ENCODE data around the gene LY6G5C.

Gene LY6G5C

GRCh38 chr6:31639449-31639861, 41.4 kb downstream of the LY6G5C start:
- peak; percentile 75 for DNase-seq (ENCODE audit: low read depth)

DNA sequence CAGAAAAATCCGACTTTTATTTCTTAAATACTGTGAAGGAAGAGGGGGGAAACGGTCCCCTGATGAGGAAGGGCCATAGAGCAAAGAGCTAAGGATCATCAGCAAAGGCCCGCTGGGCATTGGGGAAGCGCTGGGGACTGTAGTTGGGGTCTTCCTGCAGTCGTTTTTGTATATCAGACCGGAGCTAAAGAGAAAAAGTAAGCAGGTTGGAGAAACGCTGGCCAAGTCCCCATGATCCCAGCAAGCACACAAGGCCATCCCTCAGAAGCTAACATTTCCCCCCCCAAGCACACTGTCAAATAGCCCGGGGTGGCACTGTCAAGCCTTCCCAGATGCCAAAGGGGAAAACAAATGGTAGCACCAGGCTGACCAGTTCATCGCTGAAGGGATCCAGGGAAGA, 41.8 kb downstream of the LY6G5C start:
- no peak for DNase-seq (ENCODE audit: low read depth)

GRCh38 chr6:31636698-31637596, 43.9 kb downstream of the LY6G5C start:
- DNase-seq (ENCODE audit: low read depth), result no peak

DNA sequence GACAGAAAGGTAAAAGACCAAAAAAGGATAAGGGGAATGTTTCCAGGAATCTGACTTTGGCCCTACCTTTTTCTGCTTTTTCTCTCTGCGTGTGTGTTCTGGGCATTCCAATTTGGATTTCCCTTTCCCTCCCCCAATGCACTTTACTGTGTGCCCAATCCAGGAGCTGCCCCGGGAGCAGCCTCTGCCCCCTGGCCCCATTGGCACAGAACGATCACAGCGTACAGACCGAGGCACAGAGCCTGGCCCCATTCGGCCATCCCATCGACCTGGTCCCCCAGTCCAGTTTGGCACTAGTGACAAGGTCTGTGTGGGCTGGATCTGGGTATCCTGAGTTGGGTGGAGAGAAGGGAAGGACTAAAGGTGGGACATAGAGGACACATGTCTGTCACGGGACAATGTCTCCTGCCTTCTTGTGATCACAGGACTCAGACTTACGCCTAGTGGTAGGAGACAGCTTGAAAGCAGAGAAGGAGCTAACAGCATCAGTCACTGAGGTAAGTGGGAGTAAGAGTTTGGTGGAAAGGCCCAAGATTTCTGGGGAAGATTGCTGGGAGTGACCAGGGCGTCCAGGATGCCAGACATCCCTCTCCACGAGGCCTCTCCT, 45.8 kb downstream of the LY6G5C start:
- no peak for DNase-seq (ENCODE audit: low read depth)

- DNase-seq (ENCODE audit: low read depth), result no peak
Measured at GRCh38 chr6:31634131-31634530, 46.7 kb downstream of the LY6G5C start.

GRCh38 chr6:31633447-31633846, 47.4 kb downstream of the LY6G5C start:
- DNase-seq (ENCODE audit: low read depth), result no peak

GRCh38 chr6:31632279-31632946, 48.5 kb downstream of the LY6G5C start:
- DNase-seq (ENCODE audit: low read depth), result no peak

DNA sequence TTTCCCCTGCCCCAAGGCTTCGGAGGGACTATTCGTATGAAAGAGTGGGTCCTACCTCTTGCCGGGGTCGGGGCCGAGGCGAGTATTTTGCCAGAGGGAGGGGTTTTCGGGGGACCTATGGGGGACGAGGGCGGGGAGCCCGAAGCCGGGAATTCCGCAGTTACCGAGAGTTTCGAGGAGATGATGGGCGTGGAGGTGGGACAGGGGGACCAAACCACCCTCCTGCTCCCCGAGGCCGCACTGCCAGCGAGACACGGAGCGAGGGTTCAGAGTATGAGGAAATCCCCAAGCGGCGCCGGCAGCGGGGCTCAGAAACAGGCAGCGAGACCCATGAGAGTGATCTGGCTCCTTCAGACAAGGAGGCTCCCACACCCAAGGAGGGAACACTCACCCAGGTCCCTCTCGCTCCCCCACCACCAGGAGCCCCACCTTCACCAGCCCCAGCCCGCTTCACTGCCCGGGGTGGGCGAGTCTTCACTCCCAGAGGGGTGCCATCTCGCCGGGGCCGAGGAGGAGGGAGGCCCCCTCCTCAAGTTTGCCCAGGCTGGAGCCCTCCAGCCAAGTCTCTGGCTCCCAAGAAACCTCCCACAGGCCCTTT, 49.1 kb downstream of the LY6G5C start:
- DNase-seq (ENCODE audit: low read depth), result no peak

DNA sequence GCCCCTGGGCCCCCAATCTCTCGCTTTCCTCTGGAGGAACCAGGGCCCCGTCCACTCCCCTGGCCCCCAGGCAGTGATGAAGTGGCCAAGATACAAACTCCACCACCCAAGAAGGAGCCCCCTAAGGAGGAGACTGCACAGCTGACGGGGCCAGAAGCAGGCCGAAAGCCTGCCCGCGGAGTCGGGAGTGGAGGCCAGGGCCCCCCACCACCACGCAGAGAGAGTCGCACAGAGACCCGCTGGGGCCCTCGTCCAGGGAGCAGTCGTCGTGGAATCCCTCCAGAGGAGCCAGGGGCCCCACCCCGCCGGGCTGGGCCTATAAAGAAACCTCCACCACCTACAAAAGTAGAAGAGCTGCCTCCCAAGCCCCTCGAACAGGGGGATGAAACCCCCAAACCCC, 49.7 kb downstream of the LY6G5C start:
- DNase-seq (ENCODE audit: low read depth), result no peak

DNA sequence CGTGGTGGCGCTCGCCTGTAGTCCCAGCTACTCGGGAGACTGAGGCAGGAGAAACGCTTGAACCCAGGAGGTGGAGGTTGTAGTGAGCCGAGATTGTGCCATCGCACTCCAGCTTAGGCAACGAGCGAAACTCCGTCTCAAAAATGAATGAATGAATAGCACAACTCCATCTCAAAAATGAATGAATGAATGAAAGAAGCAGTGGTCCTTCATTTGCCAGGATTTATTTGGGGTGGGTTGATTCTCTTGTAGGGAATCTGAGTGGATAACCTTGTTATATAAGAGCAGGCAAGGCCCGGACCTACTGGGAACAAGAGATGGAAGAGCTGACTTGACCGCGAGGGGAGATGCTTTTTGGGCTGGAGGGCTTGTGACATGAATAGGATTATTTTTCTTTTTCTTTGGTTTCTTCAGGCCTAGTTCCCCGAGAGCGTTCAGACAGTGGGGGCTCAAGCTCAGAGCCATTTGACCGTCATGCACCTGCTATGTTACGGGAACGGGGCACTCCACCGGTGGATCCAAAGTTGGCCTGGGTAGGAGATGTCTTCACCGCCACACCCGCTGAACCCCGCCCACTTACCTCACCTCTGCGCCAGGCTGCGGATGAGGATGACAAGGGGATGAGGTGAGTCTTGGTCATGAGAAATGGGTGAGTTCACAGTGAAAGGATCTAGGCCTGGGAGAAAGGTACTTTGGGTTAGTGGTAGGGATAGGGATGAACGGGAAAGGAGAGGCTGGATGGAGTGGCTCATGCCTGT, 50.5 kb downstream of the LY6G5C start:
- no peak for DNase-seq (ENCODE audit: low read depth)

GRCh38 chr6:31629014-31629413, 51.9 kb downstream of the LY6G5C start:
- no peak for DNase-seq (ENCODE audit: low read depth)

DNA sequence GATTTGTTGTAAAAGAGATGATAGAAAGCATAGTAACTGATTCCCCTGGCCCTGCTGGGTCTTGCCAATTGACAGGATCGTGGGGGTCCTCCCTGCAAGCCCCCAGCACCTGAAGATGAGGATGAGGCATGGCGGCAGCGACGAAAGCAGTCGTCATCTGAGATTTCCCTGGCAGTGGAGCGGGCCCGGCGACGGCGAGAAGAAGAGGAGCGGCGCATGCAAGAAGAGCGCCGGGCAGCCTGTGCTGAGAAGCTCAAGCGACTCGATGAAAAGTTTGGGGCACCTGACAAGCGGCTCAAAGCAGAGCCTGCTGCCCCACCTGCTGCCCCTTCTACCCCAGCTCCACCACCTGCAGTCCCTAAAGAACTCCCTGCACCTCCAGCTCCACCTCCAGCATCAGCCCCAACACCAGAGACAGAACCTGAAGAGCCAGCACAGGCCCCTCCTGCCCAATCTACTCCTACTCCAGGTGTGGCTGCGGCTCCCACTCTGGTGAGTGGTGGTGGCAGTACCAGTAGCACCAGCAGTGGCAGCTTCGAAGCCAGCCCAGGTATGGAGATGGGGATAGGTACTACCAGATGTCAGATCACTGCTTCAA, 53.1 kb downstream of the LY6G5C start:
- no peak for DNase-seq (ENCODE audit: low read depth)

DNA sequence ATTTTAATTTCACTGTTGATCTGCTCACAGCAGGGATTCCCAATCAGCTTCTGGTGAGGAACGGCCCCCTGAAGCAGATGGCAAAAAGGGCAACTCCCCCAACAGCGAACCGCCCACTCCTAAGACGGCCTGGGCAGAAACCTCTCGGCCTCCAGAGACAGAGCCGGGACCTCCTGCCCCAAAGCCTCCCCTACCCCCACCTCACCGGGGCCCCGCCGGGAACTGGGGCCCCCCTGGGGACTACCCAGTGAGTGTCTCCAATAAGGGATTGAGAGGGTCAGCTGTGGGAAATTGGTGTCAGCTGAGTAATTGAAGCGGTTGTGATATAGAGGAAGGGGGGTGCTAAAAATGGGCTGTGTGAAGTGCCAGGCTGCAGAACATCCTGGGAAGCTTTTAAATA, 53.9 kb downstream of the LY6G5C start:
- DNase-seq (ENCODE audit: low read depth), result no peak

All from stromal cell of bone marrow (primary cell).